Activated CD4-positive, alpha-beta memory T cell treated with anti-CD3 and anti-CD28 coated beads for 36 hours (primary cell): ENCODE data around the gene CNDP2. TPM values are rescaled to one million over a fixed set of nuclear protein-coding genes. Genes with fewer than 3 reads are reported as not detected.
"Not testable (repeated sequence)": the region's sequence is repeated elsewhere in the genome, so short reads cannot be mapped to it uniquely, and the experiment has no call there.

Experiments used
- CTCF ChIA-PET: fragments of 350-600 bp; sonication (Branson Sonifier 250); formaldehyde crosslinking; loops from one replicate; lab custom pipeline; 2021; ENCODE audit warnings: antibody characterized with exemption, inconsistent platforms; lab: Charles Lee
- POLR2A ChIA-PET: fragments of 350-600 bp; sonication (Branson Sonifier 250); formaldehyde crosslinking; loops from one replicate; lab custom pipeline; 2021; ENCODE audit warnings: antibody characterized with exemption; lab: Charles Lee
- DNase-seq: peaks from one replicate; pipeline ENCODE4 v3.0.0-alpha.2; 2020
- H3K27ac Mint-ChIP-seq: one replicate; pipeline ENCODE4 v1.8.0; 2021; ENCODE audit warnings: mixed read lengths
- H3K27me3 Mint-ChIP-seq: one replicate; pipeline ENCODE4 v1.8.0; 2021; ENCODE audit warnings: mixed read lengths
- H3K36me3 Mint-ChIP-seq: one replicate; pipeline ENCODE4 v1.8.0; 2021; ENCODE audit warnings: mixed read lengths
- H3K4me1 Mint-ChIP-seq: one replicate; pipeline ENCODE4 v1.8.0; 2021; ENCODE audit warnings: low read depth, mixed read lengths
- H3K4me3 Mint-ChIP-seq: one replicate; pipeline ENCODE4 v1.8.0; 2021; ENCODE audit warnings: mild to moderate bottlenecking, mixed read lengths
- H3K9me3 Mint-ChIP-seq: one replicate; pipeline ENCODE4 v1.8.0; 2021; ENCODE audit warnings: mixed read lengths
- intact Hi-C: fragments of 100-400 bp; cut with micrococcal nuclease; formaldehyde crosslinking; loops from one replicate; pipeline ENCODE4 v1.15.1; 2023
- total RNA-seq, 2 experiments: library from RNA; stranded (reverse); gene quantifications; one replicate each; pipeline ENCODE4 v1.2.3, GENCODE V29; 2021

The CNDP2 gene
- total RNA-seq, 2 experiments from 2014 or later: 144 to 147 TPM

DNA sequence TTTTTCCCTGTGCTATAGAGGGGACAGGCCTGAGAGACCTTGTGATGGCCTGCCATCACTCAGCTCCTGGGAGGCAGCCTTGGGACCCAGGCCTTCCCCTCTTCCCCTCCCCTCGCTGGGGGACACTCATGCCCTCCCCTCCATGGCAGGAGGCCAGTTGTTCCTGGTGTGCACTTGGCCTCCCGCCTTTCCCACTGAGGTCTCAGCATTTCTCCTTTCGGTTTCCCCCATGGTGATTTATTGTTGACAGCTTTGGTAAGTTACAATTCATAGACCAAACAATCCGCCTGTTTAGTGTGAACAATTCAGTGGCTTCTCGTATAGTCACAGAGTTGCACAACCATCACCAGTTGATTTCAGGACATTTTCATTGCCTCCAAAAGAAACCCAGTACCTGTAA is 27.9 kb downstream of the CNDP2 start:
- H3K27ac Mint-ChIP-seq: no peak overlapping the region
- CTCF ChIA-PET: no interaction called here
- no peaks in the 10 kb centered on the region for H3K27me3 Mint-ChIP-seq
- no peak for DNase-seq
- H3K4me3 Mint-ChIP-seq: no peak overlapping the region
- H3K36me3 Mint-ChIP-seq: peaks cover 30% of the 10 kb centered on the region
- H3K4me1 Mint-ChIP-seq: no peaks in the 10 kb centered on the region
- POLR2A ChIA-PET: no interaction called here
- intact Hi-C loops: no loop called here
- no peaks in the 10 kb centered on the region for H3K9me3 Mint-ChIP-seq

GRCh38 chr18:74524915-74525314 is 28.8 kb downstream of the CNDP2 start:
- intact Hi-C loops, H3K27ac Mint-ChIP-seq, DNase-seq, H3K9me3 Mint-ChIP-seq, H3K4me1 Mint-ChIP-seq, H3K27me3 Mint-ChIP-seq, H3K4me3 Mint-ChIP-seq, POLR2A ChIA-PET: not testable (repeated sequence)
- H3K36me3 Mint-ChIP-seq: peaks cover 21% of the 10 kb centered on the region
- CTCF ChIA-PET: interaction anchor here (1.0 kb wide), 1 partner anchor 27 kb away, joined by 4 read pairs; no protein-coding TSS in a partner anchor

DNA sequence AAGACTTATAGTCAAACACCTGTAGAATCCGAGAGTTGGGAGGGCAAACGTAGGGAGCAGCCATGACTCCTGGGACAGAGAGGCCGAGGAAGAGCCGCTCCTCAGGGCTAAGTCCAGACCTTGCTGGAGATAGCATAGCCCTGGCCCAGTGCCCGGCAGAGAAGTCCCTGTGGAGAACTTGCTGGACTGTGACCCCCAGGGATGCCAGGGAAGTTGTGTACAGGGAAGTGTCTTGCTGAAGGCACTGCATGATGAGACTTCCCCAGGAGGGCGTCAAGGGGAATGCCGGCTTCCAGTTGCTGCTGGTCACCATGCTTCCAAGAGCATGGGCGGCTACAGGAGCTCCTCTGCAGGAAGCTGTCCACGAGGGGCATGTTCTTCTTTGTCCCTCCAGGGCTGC is 29.6 kb downstream of the CNDP2 start:
- intact Hi-C loops: no loop called here
- CTCF ChIA-PET: no interaction called here
- DNase-seq: no peak
- peaks cover 15% of the 10 kb centered on the region for H3K36me3 Mint-ChIP-seq
- no peak overlapping the region for H3K4me3 Mint-ChIP-seq
- no peaks in the 10 kb centered on the region for H3K9me3 Mint-ChIP-seq
- no peaks in the 10 kb centered on the region for H3K27me3 Mint-ChIP-seq
- no peak overlapping the region for H3K27ac Mint-ChIP-seq
- POLR2A ChIA-PET: no interaction called here
- no peaks in the 10 kb centered on the region for H3K4me1 Mint-ChIP-seq

DNA sequence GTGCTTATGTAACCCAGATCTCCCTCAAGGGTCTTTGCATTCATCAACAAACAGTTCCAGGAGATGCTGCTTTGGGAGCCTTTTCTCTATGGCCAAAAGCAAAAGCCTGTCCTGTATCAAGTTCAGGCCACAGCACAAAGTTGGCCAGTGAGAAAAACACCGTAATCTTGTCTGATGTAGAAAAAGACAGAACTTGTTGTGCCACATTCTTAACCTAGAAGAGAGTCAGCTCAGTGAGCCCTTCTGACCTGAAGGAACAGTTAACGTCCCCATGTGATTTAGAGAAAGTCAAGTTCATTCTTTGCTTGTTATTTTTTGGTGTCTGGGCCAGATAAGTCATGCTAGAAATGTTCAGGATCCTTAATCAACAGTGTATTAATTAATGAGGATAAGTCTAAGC is 30.3 kb downstream of the CNDP2 start:
- no peaks in the 10 kb centered on the region for H3K4me1 Mint-ChIP-seq
- peaks cover 7% of the 10 kb centered on the region for H3K36me3 Mint-ChIP-seq
- POLR2A ChIA-PET: no interaction called here

DNA sequence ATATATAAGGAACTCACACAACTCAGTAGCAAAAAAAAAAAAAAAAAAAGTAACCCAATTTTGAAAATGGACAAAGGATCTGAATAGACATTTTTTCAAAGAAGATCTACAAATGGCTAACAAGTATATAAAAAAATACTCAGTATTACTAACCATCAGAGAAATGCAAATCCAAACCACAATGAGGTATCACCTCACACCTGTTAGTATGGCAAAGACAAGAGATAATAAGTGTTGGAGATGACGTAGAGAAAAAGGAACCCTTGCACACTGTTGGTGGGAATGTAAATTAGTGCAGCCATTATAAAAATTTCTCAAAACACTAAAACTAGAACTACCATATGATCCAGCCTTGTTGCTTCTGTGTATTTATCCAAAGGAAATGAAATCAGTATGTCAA is 32.3 kb downstream of the CNDP2 start:
- no peaks in the 10 kb centered on the region for H3K4me1 Mint-ChIP-seq
- ChIA-PET POLR2A (no interaction called here), CTCF (no interaction called here)
- no peaks in the 10 kb centered on the region for H3K27me3 Mint-ChIP-seq
- DNase-seq: no peak
- intact Hi-C loops: no loop called here
- no peaks in the 10 kb centered on the region for H3K9me3 Mint-ChIP-seq
- H3K4me3 Mint-ChIP-seq: no peak overlapping the region
- no peaks in the 10 kb centered on the region for H3K36me3 Mint-ChIP-seq
- H3K27ac Mint-ChIP-seq: no peak overlapping the region

More for the DNA sequence above, 30.3 kb downstream of the CNDP2 start:
- Mint-ChIP-seq H3K27me3 (no peaks in the 10 kb centered on the region), H3K27ac (no peak overlapping the region), H3K4me3 (no peak overlapping the region), H3K9me3 (no peaks in the 10 kb centered on the region)
- CTCF ChIA-PET: interaction anchor here (1.4 kb wide), 1 partner anchor 25 kb away, joined by 5 read pairs; no protein-coding TSS in a partner anchor
- intact Hi-C loops: no loop called here
- DNase-seq: no peak

DNA sequence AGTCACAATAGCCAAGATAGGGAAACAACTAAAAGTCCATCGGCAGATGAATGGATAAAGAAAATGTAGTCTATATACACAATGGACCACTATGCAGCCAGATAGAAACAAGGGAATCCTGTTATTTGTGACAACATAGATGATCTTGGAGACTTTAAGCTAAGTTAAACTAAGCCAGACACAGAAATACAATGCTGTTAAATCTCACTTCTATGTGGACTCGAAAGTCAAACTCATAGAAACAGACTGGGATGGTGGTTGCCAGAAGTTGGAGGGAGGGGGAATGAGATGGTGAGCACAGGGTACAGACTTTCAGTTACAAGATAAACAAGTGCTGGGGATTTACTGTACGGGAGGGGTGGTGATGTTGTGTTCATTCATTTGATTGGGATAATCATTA is 32.8 kb downstream of the CNDP2 start:
- H3K4me3 Mint-ChIP-seq: no peak overlapping the region
- intact Hi-C loops: no loop called here
- no peaks in the 10 kb centered on the region for H3K4me1 Mint-ChIP-seq
- H3K9me3 Mint-ChIP-seq: no peaks in the 10 kb centered on the region
- no peaks in the 10 kb centered on the region for H3K36me3 Mint-ChIP-seq
- ChIA-PET POLR2A (no interaction called here), CTCF (no interaction called here)
- DNase-seq: no peak
- H3K27ac Mint-ChIP-seq: no peak overlapping the region
- no peaks in the 10 kb centered on the region for H3K27me3 Mint-ChIP-seq

- intact Hi-C loops: no loop called here
- H3K9me3 Mint-ChIP-seq: no peaks in the 10 kb centered on the region
- POLR2A ChIA-PET: no interaction called here
Measured at GRCh38 chr18:74529378-74529777, 33.2 kb downstream of the CNDP2 start.

GRCh38 chr18:74529811-74530583 is 33.8 kb downstream of the CNDP2 start:
- ChIA-PET CTCF (no interaction called here), POLR2A (no interaction called here)
- Mint-ChIP-seq H3K9me3 (no peaks in the 10 kb centered on the region), H3K36me3 (no peaks in the 10 kb centered on the region), H3K4me1 (no peaks in the 10 kb centered on the region), H3K27ac (no peak overlapping the region), H3K27me3 (no peaks in the 10 kb centered on the region), H3K4me3 (no peak overlapping the region)
- no peak for DNase-seq
- intact Hi-C loops: no loop called here

More at GRCh38 chr18:74529378-74529777, 33.2 kb downstream of the CNDP2 start:
- Mint-ChIP-seq H3K4me3 (no peak overlapping the region), H3K36me3 (no peaks in the 10 kb centered on the region), H3K27me3 (no peaks in the 10 kb centered on the region), H3K27ac (no peak overlapping the region), H3K4me1 (no peaks in the 10 kb centered on the region)
- CTCF ChIA-PET: no interaction called here
- no peak for DNase-seq

DNA sequence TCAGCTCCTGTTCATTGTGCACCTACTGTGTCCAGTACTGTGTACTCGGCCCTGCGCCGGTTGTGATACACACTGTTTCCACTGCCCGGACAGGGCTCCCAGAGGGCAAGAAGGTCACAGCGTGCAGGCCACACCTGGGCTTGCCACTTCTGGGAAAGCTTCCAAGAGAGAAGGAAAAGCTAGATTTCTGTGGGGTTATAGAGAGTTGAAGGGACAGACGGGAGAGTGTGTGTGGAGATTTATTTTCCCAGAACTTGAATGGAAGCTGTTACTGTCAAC is 34.4 kb downstream of the CNDP2 start:
- ChIA-PET CTCF (no interaction called here), POLR2A (no interaction called here)
- H3K9me3 Mint-ChIP-seq: no peaks in the 10 kb centered on the region
- intact Hi-C loops: no loop called here
- H3K27me3 Mint-ChIP-seq: no peaks in the 10 kb centered on the region
- no peak overlapping the region for H3K4me3 Mint-ChIP-seq
- DNase-seq: no peak
- H3K36me3 Mint-ChIP-seq: no peaks in the 10 kb centered on the region
- H3K4me1 Mint-ChIP-seq: no peaks in the 10 kb centered on the region
- H3K27ac Mint-ChIP-seq: no peak overlapping the region

GRCh38 chr18:74531043-74531442 is 34.9 kb downstream of the CNDP2 start:
- Mint-ChIP-seq H3K36me3 (no peaks in the 10 kb centered on the region), H3K27me3 (no peaks in the 10 kb centered on the region), H3K27ac (no peak overlapping the region), H3K4me1 (no peaks in the 10 kb centered on the region), H3K9me3 (no peaks in the 10 kb centered on the region), H3K4me3 (no peak overlapping the region)
- ChIA-PET POLR2A (no interaction called here), CTCF (no interaction called here)
- intact Hi-C loops: no loop called here
- no peak for DNase-seq

- no peak overlapping the region for H3K27ac Mint-ChIP-seq
- DNase-seq: no peak
- ChIA-PET POLR2A (interaction anchor here (0.6 kb wide), 1 partner anchor 331 kb away, joined by 3 read pairs; no protein-coding TSS in a partner anchor), CTCF (no interaction called here)
- H3K9me3 Mint-ChIP-seq: no peaks in the 10 kb centered on the region
- no peak overlapping the region for H3K4me3 Mint-ChIP-seq
- no peaks in the 10 kb centered on the region for H3K27me3 Mint-ChIP-seq
- intact Hi-C loops: no loop called here
- H3K36me3 Mint-ChIP-seq: no peaks in the 10 kb centered on the region
- H3K4me1 Mint-ChIP-seq: peaks cover 4% of the 10 kb centered on the region
Measured at GRCh38 chr18:74532511-74533025, 36.4 kb downstream of the CNDP2 start.

DNA sequence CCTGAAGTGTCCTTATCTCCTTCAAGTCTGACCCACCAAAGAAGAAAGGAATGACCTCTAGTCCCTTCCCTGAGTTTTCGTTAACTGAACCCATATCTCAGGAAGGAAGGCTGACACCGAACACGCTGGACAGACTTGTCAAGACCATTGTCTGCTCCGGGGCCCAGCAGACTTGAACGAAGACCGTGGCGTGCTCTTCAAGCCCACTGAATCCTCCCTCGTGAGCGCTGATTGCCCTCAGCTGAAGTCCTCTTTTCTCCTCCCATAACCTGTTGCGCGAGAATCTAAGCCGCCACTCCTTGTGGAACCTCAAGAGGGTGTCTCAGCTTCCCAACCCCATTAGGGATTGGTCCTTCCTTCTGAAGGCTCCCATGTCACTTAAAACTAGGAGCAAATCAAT is 37.5 kb downstream of the CNDP2 start:
- Mint-ChIP-seq H3K9me3 (no peaks in the 10 kb centered on the region), H3K4me3 (no peak overlapping the region), H3K27ac (no peak overlapping the region), H3K36me3 (no peaks in the 10 kb centered on the region), H3K4me1 (peaks cover 4% of the 10 kb centered on the region), H3K27me3 (no peaks in the 10 kb centered on the region)
- ChIA-PET CTCF (interaction anchor here (1.1 kb wide), 1 partner anchor 339 kb away, joined by 3 read pairs; no protein-coding TSS in a partner anchor), POLR2A (no interaction called here)
- no peak for DNase-seq
- intact Hi-C loops: no loop called here
